Endothelial cell of umbilical vein (primary cell): ENCODE results near the gene IQGAP2. TPM values are rescaled to one million over a fixed set of nuclear protein-coding genes. Genes with fewer than 3 reads are reported as not detected.

Experiments
- BruUV-seq: library from RNA; stranded (reverse); fragments of 400-500 nt; replicated peaks from 2 replicates; lab custom pipeline; 2021; lab: Mats Ljungman, UMichigan
- CTCF ChIA-PET: fragments of 300-600, 350-600 bp; sonication (Branson Sonifier 250); formaldehyde crosslinking; loops from one replicate; lab custom pipeline; 2021; ENCODE audit warnings: antibody characterized with exemption, inconsistent platforms; lab: Charles Lee
- POLR2A ChIA-PET: fragments of 300-600, 350-600 bp; sonication (Branson Sonifier 250); formaldehyde crosslinking; loops from one replicate; lab custom pipeline; 2021; ENCODE audit warnings: antibody characterized with exemption, inconsistent platforms; lab: Charles Lee
- DNase-seq: peaks from one replicate; pipeline ENCODE4 v3.0.0-alpha.2; 2011; ENCODE audit warnings: low read depth, low spot score
- FAIRE-seq: peaks from 2 replicates; lab custom pipeline; 2011; peaks lifted over from hg19 to GRCh38; lab: Jason Lieb, UNC
- H2AFZ ChIP-seq: 2 replicates; pipeline ENCODE4 v1.6.0; 2012; ENCODE audit warnings: low read depth, low read length, control low read depth, inconsistent platforms
- H3K27ac ChIP-seq: 2 replicates; pipeline ENCODE4 v1.5.1; 2011; ENCODE audit warnings: low read depth, mild to moderate bottlenecking, control low read depth, low read length, moderate library complexity; ENCODE audit not compliant: insufficient read depth
- H3K27me3 ChIP-seq, 2 experiments: 2 replicates each; pipeline versions ENCODE4 v1.6.0 to v1.6.1; 2011; ENCODE audit warnings: low read length in 2 of 2, mixed read lengths in 1 of 2; ENCODE audit not compliant: control insufficient read depth in 2 of 2, insufficient read depth in 2 of 2
- H3K36me3 ChIP-seq, 2 experiments: 2 replicates in 1 of 2; 3 replicates in 1 of 2; pipeline ENCODE4 v1.5.1; 2011; ENCODE audit warnings: low read length in 2 of 2, mild to moderate bottlenecking in 1 of 2, moderate library complexity in 1 of 2; ENCODE audit not compliant: control insufficient read depth in 2 of 2, insufficient read depth in 2 of 2; ENCODE audit errors: extremely low read depth in 1 of 2
- H3K4me1 ChIP-seq: 3 replicates; pipeline ENCODE4 v1.5.1; 2011; ENCODE audit warnings: mild to moderate bottlenecking, low read length; ENCODE audit not compliant: control insufficient read depth, insufficient read depth; ENCODE audit errors: extremely low read depth
- H3K4me2 ChIP-seq: 2 replicates; pipeline ENCODE4 v1.6.1; 2011; ENCODE audit warnings: low read length, control low read depth, mixed read lengths; ENCODE audit not compliant: insufficient read depth
- H3K4me3 ChIP-seq, 3 experiments: fragments of 200-600 bp in 1 of 3; sonication (generic), shearing (Covaris generic) in 1 of 3; replicated peaks in 1 of 3; 2 replicates each; pipeline ENCODE4 v1.5.1; 2011 to 2016; ENCODE audit warnings: control low read depth in 3 of 3, low read length in 3 of 3, mild to moderate bottlenecking in 2 of 3, inconsistent platforms in 1 of 3, low read depth in 1 of 3, moderate library complexity in 1 of 3; ENCODE audit not compliant: insufficient read depth in 1 of 3
- H3K79me2 ChIP-seq: 2 replicates; pipeline ENCODE4 v1.6.0; 2012; ENCODE audit warnings: low read length, inconsistent platforms; ENCODE audit not compliant: control insufficient read depth, insufficient read depth
- H3K9ac ChIP-seq: replicated peaks from 2 replicates; pipeline ENCODE3; 2011; ENCODE audit warnings: low read length, control low read depth; ENCODE audit not compliant: insufficient read depth; ENCODE audit errors: extremely low read depth
- H3K9me1 ChIP-seq: replicated peaks from 3 replicates; pipeline ENCODE4 v1.6.0; 2011; ENCODE audit warnings: mild to moderate bottlenecking, low read length; ENCODE audit not compliant: control insufficient read depth, insufficient read depth; ENCODE audit errors: extremely low read depth
- H3K9me3 ChIP-seq: replicated peaks from 2 replicates; pipeline ENCODE4 v1.5.1; 2012; ENCODE audit warnings: low read length, inconsistent platforms; ENCODE audit not compliant: control insufficient read depth, insufficient read depth
- H4K20me1 ChIP-seq: replicated peaks from 2 replicates; pipeline ENCODE3; 2011; ENCODE audit warnings: mild to moderate bottlenecking, low read length; ENCODE audit not compliant: control insufficient read depth, insufficient read depth; ENCODE audit errors: extremely low read depth
- CTCF ChIP-seq, 2 donors: IDR thresholded peaks; 1 replicate in 1 of 2; 2 replicates in 1 of 2; pipeline ENCODE4 v1.5.1; 2011; ENCODE audit warnings: low read length in 2 of 2, mild to moderate bottlenecking in 2 of 2, moderate library complexity in 2 of 2, control low read depth in 1 of 2, inconsistent platforms in 1 of 2, low read depth in 1 of 2; ENCODE audit not compliant: insufficient read depth in 1 of 2; ENCODE audit errors: extremely low read depth in 1 of 2
- EZH2 ChIP-seq: IDR thresholded peaks from 2 replicates; pipeline ENCODE4 v1.6.1; 2012; ENCODE audit warnings: borderline replicate concordance, low read depth, mild to moderate bottlenecking, moderate library complexity, low read length, inconsistent platforms; ENCODE audit not compliant: severe bottlenecking
- FOS ChIP-seq: IDR thresholded peaks from 2 replicates; pipeline ENCODE4 v1.6.1; 2011; ENCODE audit warnings: mild to moderate bottlenecking, low read length, moderate library complexity, borderline replicate concordance; ENCODE audit not compliant: insufficient read depth
- GATA2 ChIP-seq: IDR thresholded peaks from 2 replicates; pipeline ENCODE4 v1.7.0; 2011; ENCODE audit warnings: low read depth, mild to moderate bottlenecking, moderate library complexity, mixed read lengths, low read length; ENCODE audit not compliant: insufficient read length, insufficient read depth
- JUN ChIP-seq: IDR thresholded peaks from 2 replicates; pipeline ENCODE4 v1.6.1; 2011; ENCODE audit warnings: borderline replicate concordance, low read depth; ENCODE audit not compliant: insufficient read length, insufficient read depth
- MAX ChIP-seq: IDR thresholded peaks from 2 replicates; pipeline ENCODE4 v1.6.1; 2011; ENCODE audit not compliant: insufficient read depth, insufficient read length
- MYC ChIP-seq: IDR thresholded peaks from one replicate; pipeline ENCODE4 v1.6.1; 2011; ENCODE audit warnings: mild to moderate bottlenecking, low read depth, low read length
- POLR2A ChIP-seq: IDR thresholded peaks from 2 replicates; pipeline ENCODE4 v1.6.1; 2012; ENCODE audit warnings: low read depth, mild to moderate bottlenecking, control low read depth, low read length
- POLR2AphosphoS5 ChIP-seq: IDR thresholded peaks from 2 replicates; pipeline ENCODE4 v1.6.1; 2012; ENCODE audit warnings: low read depth, mild to moderate bottlenecking, control low read depth, low read length, moderate library complexity; ENCODE audit not compliant: insufficient read depth
- dilution Hi-C: fragments of 300-500 bp; cut with MboI; formaldehyde crosslinking; loops from one replicate; pipeline ENCODE4 v1.15.0; 2019; ENCODE audit warnings: low sequenced_read_pairs; ENCODE audit not compliant: extremely low pct_ligation_motif_present
- intact Hi-C: fragments of 100-400 bp; cut with micrococcal nuclease; formaldehyde crosslinking; loops from one replicate; pipeline ENCODE4 v1.10.0; 2022
- polyA plus RNA-seq, 4 experiments: library from polyadenylated mRNA; depleted of rRNA in 3 of 4; stranded (reverse) in 3 of 4; unstranded in 1 of 4; fragments of >200 nt; gene quantifications; 2 replicates each; pipeline versions ENCODE4 v1.2.1 to v1.2.3, GENCODE V29; 2011 to 2012; ENCODE audit warnings: missing spikeins in 1 of 4
- total RNA-seq: library from RNA; stranded (reverse); gene quantifications from 2 replicates; pipeline ENCODE4 v1.2.3, GENCODE V29; 2021

IQGAP2 gene
- total and polyA plus RNA-seq, 2 donors (not counting 3 experiments of a cell fraction or from before 2014, with no cell fraction given) = 4.5 to 4.7 TPM

- ChIA-PET POLR2A (interaction anchor here (0.6 kb wide), 1 partner anchor 127 kb away, joined by 4 read pairs; no protein-coding TSS in a partner anchor), CTCF (interaction anchor here (1.5 kb wide), 1 partner anchor 180 kb away, joined by 10 read pairs; no protein-coding TSS in a partner anchor)
- no peak for DNase-seq
- dilution Hi-C loops = no loop called here
- no peak overlapping the region for H3K9ac ChIP-seq
- H3K4me2 ChIP-seq = no peak overlapping the region
- no peak overlapping the region for H3K4me3 ChIP-seq
- no peaks in the 10 kb centered on the region for H3K36me3 ChIP-seq
- H3K27me3 ChIP-seq = peaks cover 22 to 24% of the 10 kb centered on the region in 2 experiments
- H3K9me1 ChIP-seq = no peaks in the 10 kb centered on the region
- intact Hi-C loops = no loop called here
- no peak overlapping the region for H3K27ac ChIP-seq
- H2AFZ ChIP-seq = no peak overlapping the region
- peaks cover 2% of the 10 kb centered on the region for H3K4me1 ChIP-seq
- H3K9me3 ChIP-seq = no peaks in the 10 kb centered on the region
- no peak for TF ChIP-seq MAX
- TF ChIP-seq POLR2A = no peak
- TF ChIP-seq EZH2 = no peak
- TF ChIP-seq JUN = no peak
- no peak for TF ChIP-seq CTCF (IDR thresholded peaks at IDR 0.05; ENCODE audit: extremely low read depth in 1 of 2, insufficient read depth in 1 of 2, low read depth in 1 of 2, low read length in 2 of 2)
- no peak for TF ChIP-seq MYC
- TF ChIP-seq FOS = no peak
- no peak for TF ChIP-seq GATA2
- no peak for TF ChIP-seq POLR2AphosphoS5
- H4K20me1 ChIP-seq = no peaks in the 10 kb centered on the region
- BruUV-seq = no TSS peak
- no peaks in the 10 kb centered on the region for H3K79me2 ChIP-seq
- FAIRE-seq = no peak
These were observed 191.0 kb downstream of the IQGAP2 start for GRCh38 chr5:76594107-76594506.
